Coronary artery (tissue), 2 donors: ENCODE measurements around the gene ATP6V1G3.

Experiments
- DNase-seq: peaks from one replicate; pipeline ENCODE4 v3.0.0-alpha.2; 2017; ENCODE audit warnings: low spot score
- H3K27ac ChIP-seq, 2 donors: fragments of 200-600 bp; sonication (generic); one replicate each; pipeline ENCODE4 v1.5.1; 2016 to 2019
- H3K4me3 ChIP-seq: fragments of 200-600 bp; sonication (generic); 2 replicates; pipeline ENCODE4 v1.5.1; 2016; ENCODE audit warnings: mild to moderate bottlenecking, moderate library complexity
- CTCF ChIP-seq: fragments of 200-600 bp; sonication (generic); IDR thresholded peaks from one replicate; pipeline ENCODE4 v1.5.1; 2019; ENCODE audit warnings: antibody characterized with exemption

ATP6V1G3 gene

GRCh38 chr1:198494139-198494538 is 46.3 kb downstream of the ATP6V1G3 start:
- Histone ChIP-seq H3K4me3 (no peak overlapping the region), H3K27ac (no peak overlapping the region)
- TF ChIP-seq CTCF: no peak
- no peak for DNase-seq

GRCh38 chr1:198493329-198493728 is 47.2 kb downstream of the ATP6V1G3 start:
- Histone ChIP-seq H3K27ac (no peak overlapping the region), H3K4me3 (no peak overlapping the region)
- DNase-seq: no peak
- TF ChIP-seq CTCF: no peak

- Histone ChIP-seq H3K27ac (no peak overlapping the region), H3K4me3 (no peak overlapping the region)
- DNase-seq: no peak
- no peak for TF ChIP-seq CTCF
These were observed 47.6 kb downstream of the ATP6V1G3 start for GRCh38 chr1:198492872-198493271.

DNA sequence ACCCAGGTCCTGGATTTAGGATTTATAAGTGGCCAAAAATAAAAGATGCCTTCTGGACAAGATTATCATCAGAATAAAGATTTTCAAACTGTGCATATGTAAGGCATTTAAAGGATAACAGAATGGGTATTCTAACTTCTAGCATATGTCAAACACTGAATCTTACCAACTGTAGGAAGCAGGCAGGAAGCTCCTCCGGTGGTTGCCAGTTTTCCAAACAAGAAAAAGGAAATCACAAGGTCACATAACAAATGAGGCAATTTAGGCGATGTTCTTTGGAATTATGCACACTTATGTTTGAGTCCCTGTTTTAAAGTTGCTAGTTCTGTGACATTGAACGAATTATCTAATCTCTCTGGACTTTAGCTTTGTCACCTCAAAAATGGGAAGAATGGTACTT is 48.9 kb downstream of the ATP6V1G3 start:
- DNase-seq: no peak
- no peak overlapping the region for H3K27ac ChIP-seq

DNA sequence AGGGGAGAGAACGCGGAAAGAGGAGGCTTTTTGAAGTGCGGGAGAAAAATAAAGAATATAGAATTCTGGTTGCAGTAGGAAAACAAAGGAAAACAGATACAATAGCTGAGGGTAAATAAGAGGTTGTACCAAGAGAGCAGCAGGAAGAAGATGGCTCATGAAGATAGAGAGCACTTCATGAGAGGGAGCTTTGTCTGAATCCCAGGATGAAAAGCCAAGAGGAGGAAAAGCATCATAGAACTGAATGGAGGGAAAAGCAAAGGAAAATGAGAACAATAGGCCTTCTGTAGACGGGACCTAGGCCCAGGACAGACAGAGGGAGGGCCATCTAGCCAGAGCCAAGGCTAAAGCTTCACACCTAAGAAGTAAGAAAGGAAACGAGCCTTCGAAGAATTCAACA is 49.5 kb downstream of the ATP6V1G3 start:
- no peak for DNase-seq
- no peak overlapping the region for H3K4me3 ChIP-seq
- no peak for TF ChIP-seq CTCF
- H3K27ac ChIP-seq: no peak overlapping the region

More for the DNA sequence above, 48.9 kb downstream of the ATP6V1G3 start:
- TF ChIP-seq CTCF: no peak
- no peak overlapping the region for H3K4me3 ChIP-seq

- Histone ChIP-seq H3K4me3 (no peak overlapping the region), H3K27ac (no peak overlapping the region)
- TF ChIP-seq CTCF: no peak
- DNase-seq: no peak
These were observed 50.3 kb downstream of the ATP6V1G3 start for GRCh38 chr1:198490224-198490623.

GRCh38 chr1:198486903-198487302 is 53.6 kb downstream of the ATP6V1G3 start:
- no peak overlapping the region for H3K27ac ChIP-seq
- no peak for TF ChIP-seq CTCF
- DNase-seq: no peak
- no peak overlapping the region for H3K4me3 ChIP-seq
